Activated CD8-positive, alpha-beta memory T cell treated with anti-CD3 and anti-CD28 coated beads, Interleukin-2, amount 10 ng/mL, durations not matched to agents 7 days and 5 days (primary cell): ENCODE results near the gene CDC42BPA. TPM values are rescaled to one million over a fixed set of nuclear protein-coding genes. Genes with fewer than 3 reads are reported as not detected.
"Not testable (repeated sequence)": the region's sequence is repeated elsewhere in the genome, so short reads cannot be mapped to it uniquely, and the experiment has no call there.

Source experiments
- ATAC-seq: fragments of 150-1000 bp; cut with Tn5 transposase; one replicate; pipeline ENCODE4 v1.10.0; 2021; ENCODE audit warnings: moderate library complexity
- CTCF ChIA-PET: fragments of 350-600 bp; sonication (Branson Sonifier 250); formaldehyde crosslinking; loops from one replicate; lab custom pipeline; 2021; ENCODE audit warnings: antibody characterized with exemption; lab: Charles Lee
- DNase-seq: peaks from one replicate; pipeline ENCODE4 v3.0.0-alpha.2; 2020
- H3K27ac Mint-ChIP-seq: one replicate; pipeline ENCODE4 v1.8.0; 2021; ENCODE audit warnings: mild to moderate bottlenecking, mixed read lengths
- H3K27me3 Mint-ChIP-seq: one replicate; pipeline ENCODE4 v1.8.0; 2021; ENCODE audit warnings: mixed read lengths
- H3K36me3 Mint-ChIP-seq: one replicate; pipeline ENCODE4 v1.8.0; 2021; ENCODE audit warnings: mild to moderate bottlenecking, mixed read lengths
- H3K4me1 Mint-ChIP-seq: one replicate; pipeline ENCODE4 v1.8.0; 2021; ENCODE audit warnings: mixed read lengths
- H3K4me3 Mint-ChIP-seq: one replicate; pipeline ENCODE4 v1.8.0; 2021; ENCODE audit warnings: mild to moderate bottlenecking, moderate library complexity, mixed read lengths
- H3K9me3 Mint-ChIP-seq: one replicate; pipeline ENCODE4 v1.8.0; 2022; ENCODE audit warnings: low read depth, mixed read lengths
- total RNA-seq, 2 experiments: library from RNA; stranded (reverse); gene quantifications; one replicate each; pipeline ENCODE4 v1.2.3, GENCODE V29; 2021

The CDC42BPA gene
- total RNA-seq, 2 experiments from 2014 or later: 1.3 to 2.8 TPM

DNA sequence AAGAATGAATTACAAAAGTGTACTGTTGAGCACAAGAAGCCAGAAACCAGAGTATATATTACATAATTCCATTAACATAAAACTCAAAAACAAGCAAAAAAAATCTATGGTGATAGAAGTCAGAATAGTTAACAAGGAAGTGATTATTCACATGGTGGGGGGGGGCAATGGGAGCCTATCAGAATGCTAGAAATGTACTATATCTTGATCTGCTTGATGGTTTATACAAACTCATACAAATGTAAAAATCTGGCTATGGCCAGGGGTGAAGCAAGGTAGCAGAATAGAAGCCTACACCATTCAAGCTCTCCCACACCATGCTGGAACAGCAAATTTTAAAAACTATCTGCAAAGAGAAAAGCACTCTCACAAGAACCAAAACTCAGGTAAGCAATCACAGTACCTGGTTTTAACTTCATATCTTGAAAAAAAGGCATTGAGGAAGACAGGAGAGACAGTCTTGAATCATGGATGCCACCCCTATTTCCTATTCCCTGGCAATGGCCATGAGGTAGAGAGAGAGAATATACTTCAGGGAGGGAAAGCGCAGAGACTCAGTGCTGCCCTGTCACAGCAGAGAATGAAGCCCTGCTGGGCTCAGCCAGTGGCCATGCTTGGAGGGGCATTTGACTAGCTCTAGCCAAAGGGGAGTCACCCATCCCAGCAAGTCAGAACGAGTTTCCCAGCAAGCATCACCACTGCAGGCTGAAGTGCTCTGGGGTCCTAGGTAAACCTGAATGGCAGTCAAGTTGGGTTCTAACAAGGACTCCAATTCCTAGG lies 73.8 kb downstream of the CDC42BPA start:
- Mint-ChIP-seq H3K9me3 (no peaks in the 10 kb centered on the region), H3K36me3 (no peaks in the 10 kb centered on the region), H3K27me3 (peaks cover 28% of the 10 kb centered on the region), H3K4me3 (no peak overlapping the region), H3K27ac (no peak overlapping the region), H3K4me1 (no peaks in the 10 kb centered on the region)
- CTCF ChIA-PET: no interaction called here
- DNase-seq (no peak), ATAC-seq (no peak)

DNA sequence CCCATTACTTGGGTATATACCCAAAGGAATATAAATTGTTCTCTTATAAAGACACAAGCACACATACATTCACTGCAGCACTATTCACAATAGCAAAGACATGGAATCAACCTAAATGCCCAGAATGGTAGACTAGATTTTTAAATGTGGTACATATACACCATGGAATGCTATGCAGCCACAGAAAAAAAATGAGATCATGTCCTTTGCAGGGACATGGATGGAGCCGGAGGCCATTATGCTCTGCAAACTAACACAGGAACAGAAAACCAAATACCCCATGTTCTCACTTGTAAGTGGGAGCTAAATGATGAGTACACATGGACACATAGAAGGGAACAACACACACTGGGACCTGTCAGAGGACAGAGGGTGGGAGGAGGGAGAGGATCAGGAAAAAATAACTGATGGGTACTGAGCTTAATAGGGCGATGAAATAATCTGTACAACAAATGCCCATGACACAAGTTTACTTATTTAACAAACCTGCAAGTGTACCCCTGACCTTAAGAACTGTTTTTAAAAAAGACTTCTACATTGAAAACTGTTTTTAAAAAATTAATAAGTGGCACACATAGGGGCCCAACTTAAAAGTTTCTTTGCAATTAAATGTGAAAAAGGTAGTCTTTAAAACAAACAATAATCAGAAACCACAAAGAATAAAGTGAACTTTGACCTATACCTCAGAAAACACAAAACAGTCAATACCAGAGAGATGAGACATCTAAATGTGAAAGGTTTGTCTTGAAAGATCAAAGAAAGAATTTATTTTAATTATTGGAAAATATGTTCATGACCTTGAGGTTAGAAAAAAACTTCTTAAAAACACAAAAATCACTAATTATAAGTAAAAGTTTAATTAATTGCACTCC lies 75.2 kb downstream of the CDC42BPA start:
- CTCF ChIA-PET: no interaction called here
- ATAC-seq (no peak), DNase-seq (no peak)
- H3K36me3 Mint-ChIP-seq: no peaks in the 10 kb centered on the region
- no peak overlapping the region for H3K4me3 Mint-ChIP-seq
- H3K4me1 Mint-ChIP-seq: no peaks in the 10 kb centered on the region
- peaks cover 28% of the 10 kb centered on the region for H3K27me3 Mint-ChIP-seq
- H3K9me3 Mint-ChIP-seq: no peaks in the 10 kb centered on the region
- H3K27ac Mint-ChIP-seq: no peak overlapping the region

DNA sequence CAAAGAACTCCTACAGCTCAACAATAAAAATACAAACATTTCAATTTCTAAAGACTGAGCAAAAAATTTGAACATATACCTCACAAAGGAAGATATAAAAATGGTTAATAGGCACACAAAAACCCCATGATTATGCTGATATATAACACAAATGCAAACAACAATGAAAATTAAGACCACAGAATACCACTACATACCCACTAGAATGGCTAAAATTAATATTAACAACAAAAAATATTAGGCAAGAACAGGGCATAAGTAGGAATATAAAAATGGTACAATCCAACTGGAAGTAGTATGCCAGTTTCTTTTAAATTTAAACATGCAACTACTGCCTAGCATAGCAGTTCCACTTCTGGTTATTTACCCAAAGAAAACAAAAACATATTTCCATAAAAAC lies 77.3 kb downstream of the CDC42BPA start:
- DNase-seq: no peak
- ATAC-seq: no peak
- H3K4me1 Mint-ChIP-seq: no peaks in the 10 kb centered on the region
- H3K27ac Mint-ChIP-seq: no peak overlapping the region
- H3K27me3 Mint-ChIP-seq: peaks cover 27% of the 10 kb centered on the region
- no peaks in the 10 kb centered on the region for H3K9me3 Mint-ChIP-seq
- CTCF ChIA-PET: no interaction called here
- H3K4me3 Mint-ChIP-seq: no peak overlapping the region
- H3K36me3 Mint-ChIP-seq: no peaks in the 10 kb centered on the region

GRCh38 chr1:227234998-227235405 lies 83.3 kb downstream of the CDC42BPA start:
- H3K27me3 Mint-ChIP-seq: peaks cover 20% of the 10 kb centered on the region
- H3K4me3 Mint-ChIP-seq: no peak overlapping the region
- ATAC-seq (no peak), DNase-seq (no peak)
- H3K4me1 Mint-ChIP-seq: peaks cover 5% of the 10 kb centered on the region
- no peaks in the 10 kb centered on the region for H3K36me3 Mint-ChIP-seq
- no peaks in the 10 kb centered on the region for H3K9me3 Mint-ChIP-seq
- CTCF ChIA-PET: no interaction called here
- H3K27ac Mint-ChIP-seq: no peak overlapping the region

GRCh38 chr1:227231128-227231527 lies 87.2 kb downstream of the CDC42BPA start:
- CTCF ChIA-PET, H3K36me3 Mint-ChIP-seq, H3K9me3 Mint-ChIP-seq, DNase-seq, H3K27ac Mint-ChIP-seq, ATAC-seq, H3K4me1 Mint-ChIP-seq, H3K4me3 Mint-ChIP-seq: not testable (repeated sequence)
- peaks cover 18% of the 10 kb centered on the region for H3K27me3 Mint-ChIP-seq

GRCh38 chr1:227228201-227228600 lies 90.1 kb downstream of the CDC42BPA start:
- ATAC-seq: no peak
- CTCF ChIA-PET: no interaction called here
- no peaks in the 10 kb centered on the region for H3K4me1 Mint-ChIP-seq

DNA sequence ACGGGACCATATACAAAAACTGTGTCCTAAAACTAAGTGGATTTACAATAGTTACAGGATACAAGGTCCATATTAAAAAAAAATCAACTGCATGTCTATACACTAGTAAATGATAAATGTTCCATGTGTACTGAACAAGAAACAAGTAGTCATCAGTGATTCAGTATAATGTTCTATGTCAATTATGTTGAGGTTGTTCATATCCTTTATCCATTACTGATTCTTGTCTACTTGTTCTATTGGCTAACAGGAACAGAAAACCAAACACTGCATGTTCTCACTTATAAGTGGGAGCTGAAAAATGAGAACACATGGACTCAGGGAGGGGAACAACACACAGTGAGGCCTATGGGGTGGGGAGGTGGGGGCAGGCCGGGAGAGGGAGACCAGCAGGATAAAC lies 90.5 kb downstream of the CDC42BPA start:
- ATAC-seq (no peak), DNase-seq (no peak)
- H3K4me3 Mint-ChIP-seq: no peak overlapping the region
- peaks cover 22% of the 10 kb centered on the region for H3K27me3 Mint-ChIP-seq
- H3K36me3 Mint-ChIP-seq: no peaks in the 10 kb centered on the region
- no peaks in the 10 kb centered on the region for H3K9me3 Mint-ChIP-seq
- no peak overlapping the region for H3K27ac Mint-ChIP-seq
- no peaks in the 10 kb centered on the region for H3K4me1 Mint-ChIP-seq
- CTCF ChIA-PET: no interaction called here

More at GRCh38 chr1:227228201-227228600, 90.1 kb downstream of the CDC42BPA start:
- DNase-seq: no peak
- Mint-ChIP-seq H3K27ac (no peak overlapping the region), H3K4me3 (no peak overlapping the region), H3K27me3 (peaks cover 22% of the 10 kb centered on the region), H3K9me3 (no peaks in the 10 kb centered on the region), H3K36me3 (no peaks in the 10 kb centered on the region)

DNA sequence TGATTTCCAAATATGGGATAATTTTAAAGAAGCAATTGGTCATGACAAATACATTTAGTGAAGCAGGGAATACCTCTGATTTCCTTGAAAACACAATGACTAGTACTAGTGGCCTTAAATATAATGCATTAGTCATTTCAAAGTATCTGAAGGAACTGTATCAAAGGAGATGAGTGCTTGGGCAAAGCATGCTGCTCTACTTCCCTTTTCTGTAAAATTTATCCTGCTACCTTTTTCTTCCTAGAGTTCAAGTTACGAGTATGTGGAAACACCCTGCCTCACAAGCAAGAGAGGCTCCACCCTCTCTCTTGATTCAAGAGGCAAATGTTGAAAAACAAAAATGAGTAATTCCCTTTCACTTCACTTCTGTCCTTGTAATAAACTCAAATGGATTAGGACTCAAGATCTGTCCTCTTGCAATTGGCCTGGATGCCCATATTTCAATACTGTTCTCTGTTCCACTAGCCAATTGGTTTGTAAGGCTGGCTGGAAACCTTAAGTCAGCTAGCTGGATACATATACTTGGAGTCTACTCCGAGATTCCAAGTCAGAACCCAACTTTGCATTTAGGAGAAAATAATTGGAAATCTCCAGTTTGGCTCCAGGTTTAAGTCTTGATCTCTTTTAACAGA lies 92.5 kb downstream of the CDC42BPA start:
- CTCF ChIA-PET: no interaction called here
- no peaks in the 10 kb centered on the region for H3K9me3 Mint-ChIP-seq
- H3K27ac Mint-ChIP-seq: no peak overlapping the region
- H3K4me3 Mint-ChIP-seq: no peak overlapping the region
- no peak for ATAC-seq
- no peak for DNase-seq
- H3K36me3 Mint-ChIP-seq: no peaks in the 10 kb centered on the region
- peaks cover 24% of the 10 kb centered on the region for H3K27me3 Mint-ChIP-seq
- no peaks in the 10 kb centered on the region for H3K4me1 Mint-ChIP-seq

DNA sequence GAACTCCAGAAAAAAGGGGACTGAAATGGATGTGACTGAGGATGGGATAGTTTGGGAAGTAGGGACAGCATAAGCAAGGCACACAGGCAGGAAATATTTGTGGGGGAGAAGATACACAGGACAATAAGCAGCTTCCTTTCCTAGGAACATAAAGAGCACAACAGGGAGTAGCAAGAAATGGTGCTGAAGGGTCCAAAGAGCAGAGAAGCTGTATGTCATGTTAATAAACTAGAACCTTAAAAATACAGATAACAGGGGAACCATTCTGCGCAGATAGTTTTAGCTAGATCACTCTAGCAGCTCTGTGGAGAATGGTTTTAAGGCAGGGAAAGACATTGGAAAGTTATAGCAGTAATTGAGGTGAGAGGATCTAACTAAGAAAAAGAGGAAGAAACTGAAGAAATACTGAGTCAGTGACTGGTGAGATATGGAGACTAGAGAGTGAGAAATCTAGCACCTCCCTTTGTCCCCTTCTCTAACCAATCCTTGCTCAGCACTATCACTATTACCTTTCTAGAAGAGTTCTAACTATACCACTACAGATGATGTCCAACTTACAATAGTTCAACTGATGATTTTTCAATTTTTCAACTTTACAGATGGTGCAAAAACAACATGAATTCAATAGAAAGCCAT lies 95.0 kb downstream of the CDC42BPA start:
- Mint-ChIP-seq H3K9me3 (no peaks in the 10 kb centered on the region), H3K4me1 (no peaks in the 10 kb centered on the region), H3K27ac (no peak overlapping the region), H3K36me3 (no peaks in the 10 kb centered on the region), H3K27me3 (peaks cover 23% of the 10 kb centered on the region), H3K4me3 (no peak overlapping the region)
- DNase-seq (no peak), ATAC-seq (no peak)
- CTCF ChIA-PET: no interaction called here

- H3K27me3 Mint-ChIP-seq: peaks cover 19% of the 10 kb centered on the region
- no peaks in the 10 kb centered on the region for H3K4me1 Mint-ChIP-seq
- H3K36me3 Mint-ChIP-seq: no peaks in the 10 kb centered on the region
- ATAC-seq (no peak), DNase-seq (no peak)
- CTCF ChIA-PET: no interaction called here
- H3K9me3 Mint-ChIP-seq: no peaks in the 10 kb centered on the region
- no peak overlapping the region for H3K4me3 Mint-ChIP-seq
- no peak overlapping the region for H3K27ac Mint-ChIP-seq
Observed at GRCh38 chr1:227219715-227220292, 98.5 kb downstream of the CDC42BPA start.

- no peaks in the 10 kb centered on the region for H3K36me3 Mint-ChIP-seq
- H3K9me3 Mint-ChIP-seq: no peaks in the 10 kb centered on the region
- H3K4me1 Mint-ChIP-seq: no peaks in the 10 kb centered on the region
- H3K27ac Mint-ChIP-seq: no peak overlapping the region
- H3K4me3 Mint-ChIP-seq: no peak overlapping the region
- DNase-seq: no peak
- H3K27me3 Mint-ChIP-seq: peaks cover 22% of the 10 kb centered on the region
- CTCF ChIA-PET: no interaction called here
- ATAC-seq: no peak
Observed at GRCh38 chr1:227218870-227219573, 99.3 kb downstream of the CDC42BPA start.

DNA sequence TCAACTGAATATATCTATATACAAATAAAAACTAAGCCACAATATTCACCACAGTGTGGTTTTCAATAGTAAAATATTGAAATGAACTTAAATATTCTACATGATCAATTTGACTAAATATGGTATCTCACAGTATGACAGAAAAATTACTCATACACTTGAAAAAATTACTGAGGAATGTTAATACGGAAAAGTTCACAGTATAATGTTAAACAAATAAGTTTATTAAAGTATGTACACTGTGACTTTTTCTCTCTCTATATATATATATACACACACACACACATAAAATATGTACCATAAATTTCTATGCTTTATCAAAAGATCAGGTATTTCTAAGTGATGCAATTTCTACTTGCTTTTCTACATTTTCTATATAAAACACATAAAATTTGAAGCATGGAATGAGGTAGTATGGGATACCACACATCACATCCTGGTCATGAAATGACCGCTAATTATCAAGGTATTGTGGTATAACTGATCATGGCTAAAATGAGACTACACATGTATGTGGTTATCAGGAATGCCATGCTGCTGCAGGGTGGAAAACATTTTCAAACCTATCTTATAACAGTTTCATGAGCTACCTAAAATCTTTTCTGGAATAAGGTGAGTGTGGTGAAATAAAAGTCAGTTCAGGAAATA lies 102.3 kb downstream of the CDC42BPA start:
- Mint-ChIP-seq H3K9me3 (no peaks in the 10 kb centered on the region), H3K4me1 (no peaks in the 10 kb centered on the region), H3K27ac (no peak overlapping the region), H3K36me3 (no peaks in the 10 kb centered on the region), H3K4me3 (no peak overlapping the region), H3K27me3 (peaks cover 24% of the 10 kb centered on the region)
- no peak for DNase-seq
- CTCF ChIA-PET: no interaction called here
- ATAC-seq: no peak
